Loucy (cell line): ENCODE data around the gene CKM.

Source experiments
- CTCF ChIP-seq: fragments of 200-600 bp; sonication (generic); conservative IDR thresholded peaks from 2 replicates; pipeline ENCODE4 v1.5.1; 2014; ENCODE audit warnings: mild to moderate bottlenecking, antibody characterized with exemption, low read length
- EZH2phosphoT487 ChIP-seq: fragments of 200-600 bp; IDR thresholded peaks from 2 replicates; pipeline ENCODE4 v1.6.1; 2018; ENCODE audit warnings: antibody characterized with exemption, mild to moderate bottlenecking, moderate library complexity, borderline replicate concordance

- TF ChIP-seq CTCF (no peak), EZH2phosphoT487 (no peak)
These were observed 4.9 kb upstream of the CKM start for GRCh38 chr19:45327404-45328143.
